ENCODE measurements around the gene ASB4. TPM values are rescaled to one million over a fixed set of nuclear protein-coding genes. Genes with fewer than 3 reads are reported as not detected.

Gene ASB4
- total RNA-seq, 1 experiment from 2014 or later = not detected

GRCh38 chr7:95479992-95480624 is 5.6 kb upstream of the ASB4 start:
- no TSS peak for BruUV-seq (replicated peaks)
- H3K4me2 ChIP-seq (ENCODE audit: low read length) = no peak overlapping the region
- ChIA-PET CTCF (no interaction called here), POLR2A (ENCODE audit: unreplicated experiment) (no interaction called here)
- H3K27me3 ChIP-seq (ENCODE audit: low read length) = no peaks in the 10 kb centered on the region
- H3F3A ChIP-seq (ENCODE audit: low read length, unreplicated experiment) = no peaks in the 10 kb centered on the region
- H3K4me3 ChIP-seq (ENCODE audit: low read length) = no peak overlapping the region
- H4K20me1 ChIP-seq (ENCODE audit: low read length) = no peaks in the 10 kb centered on the region
- no peaks in the 10 kb centered on the region for H3K79me2 ChIP-seq (ENCODE audit: low read length)
- intact Hi-C loops (cut with micrococcal nuclease) = loop anchor here (5.0 to 10.0 kb wide), 4 partner anchors 233 to 1195 kb away; partner anchors contain the start of gene PPP1R9A
- no peaks in the 10 kb centered on the region for H3K9me2 ChIP-seq (replicated peaks; ENCODE audit: low read length)
- TF ChIP-seq EZH2 (IDR thresholded peaks at IDR 0.05; ENCODE audit: low read length, unreplicated experiment) (no peak), CTCF (conservative IDR thresholded peaks at IDR 0.05; ENCODE audit: low read depth, low read length) (no peak), EZH2phosphoT487 (IDR thresholded peaks at IDR 0.05; ENCODE audit: borderline replicate concordance, low read length) (no peak)
- ATAC-seq (no peak), DNase-seq (no peak)
- H2AFZ ChIP-seq (ENCODE audit: low read length) = no peak overlapping the region
- no peaks in the 10 kb centered on the region for H3K9me3 ChIP-seq (ENCODE audit: low read length)
- no peaks in the 10 kb centered on the region for H3K36me3 ChIP-seq (ENCODE audit: low read depth, low read length)
- H3K4me1 ChIP-seq (ENCODE audit: insufficient read depth, low read length) = no peaks in the 10 kb centered on the region
- no peak overlapping the region for H3K27ac ChIP-seq (ENCODE audit: low read length)
- H3K9ac ChIP-seq (ENCODE audit: low read length) = no peak overlapping the region

GRCh38 chr7:95481271-95482165 is 4.2 kb upstream of the ASB4 start:
- H3K4me1 ChIP-seq (ENCODE audit: insufficient read depth, low read length) = no peaks in the 10 kb centered on the region
- POLR2A ChIA-PET (ENCODE audit: unreplicated experiment) = interaction anchor here (0.7 kb wide), 1 partner anchor 824 kb away, joined by 3 read pairs; no protein-coding TSS in a partner anchor
- H3K9me3 ChIP-seq (ENCODE audit: low read length) = no peaks in the 10 kb centered on the region
- no peaks in the 10 kb centered on the region for H4K20me1 ChIP-seq (ENCODE audit: low read length)
- TF ChIP-seq EZH2 (IDR thresholded peaks at IDR 0.05; ENCODE audit: low read length, unreplicated experiment) (no peak), EZH2phosphoT487 (IDR thresholded peaks at IDR 0.05; ENCODE audit: borderline replicate concordance, low read length) (no peak), CTCF (conservative IDR thresholded peaks at IDR 0.05; ENCODE audit: low read depth, low read length) (no peak)
- H3K4me3 ChIP-seq (ENCODE audit: low read length) = no peak overlapping the region
- no peaks in the 10 kb centered on the region for H3K9me2 ChIP-seq (replicated peaks; ENCODE audit: low read length)
- H3K9ac ChIP-seq (ENCODE audit: low read length) = no peak overlapping the region
- CTCF ChIA-PET = interaction anchor here (0.5 kb wide), 1 partner anchor 209 kb away, joined by 3 read pairs; no protein-coding TSS in a partner anchor
- H3K27ac ChIP-seq (ENCODE audit: low read length) = no peak overlapping the region
- ATAC-seq (peak; percentile 33), DNase-seq (no peak)
- intact Hi-C loops (cut with micrococcal nuclease) = no loop called here
- no peak overlapping the region for H2AFZ ChIP-seq (ENCODE audit: low read length)
- no peaks in the 10 kb centered on the region for H3K36me3 ChIP-seq (ENCODE audit: low read depth, low read length)
- no peak overlapping the region for H3K4me2 ChIP-seq (ENCODE audit: low read length)
- BruUV-seq (replicated peaks) = no TSS peak
- H3K27me3 ChIP-seq (ENCODE audit: low read length) = no peaks in the 10 kb centered on the region
- H3K79me2 ChIP-seq (ENCODE audit: low read length) = no peaks in the 10 kb centered on the region
- no peaks in the 10 kb centered on the region for H3F3A ChIP-seq (ENCODE audit: low read length, unreplicated experiment)

Measured in PC-3 (cell line).